GM21576 (cell line): ENCODE data around the gene GLS2.
A peak's percentile ranks its signal among the peaks of the same experiment; 100 is the strongest.
"Not testable (repeated sequence)": the region's sequence is repeated elsewhere in the genome, so short reads cannot be mapped to it uniquely, and the experiment has no call there.

Source experiments
- ATAC-seq: cut with Tn5 transposase; IDR thresholded peaks from one replicate; pipeline ENCODE4 v1.9.1; 2021; ENCODE audit warnings: mild to moderate bottlenecking, moderate library complexity; ENCODE audit not compliant: unreplicated experiment

GLS2 gene

GRCh38 chr12:56493409-56494105, 5.6 kb upstream of the GLS2 start:
- ATAC-seq: not testable (repeated sequence)

DNA sequence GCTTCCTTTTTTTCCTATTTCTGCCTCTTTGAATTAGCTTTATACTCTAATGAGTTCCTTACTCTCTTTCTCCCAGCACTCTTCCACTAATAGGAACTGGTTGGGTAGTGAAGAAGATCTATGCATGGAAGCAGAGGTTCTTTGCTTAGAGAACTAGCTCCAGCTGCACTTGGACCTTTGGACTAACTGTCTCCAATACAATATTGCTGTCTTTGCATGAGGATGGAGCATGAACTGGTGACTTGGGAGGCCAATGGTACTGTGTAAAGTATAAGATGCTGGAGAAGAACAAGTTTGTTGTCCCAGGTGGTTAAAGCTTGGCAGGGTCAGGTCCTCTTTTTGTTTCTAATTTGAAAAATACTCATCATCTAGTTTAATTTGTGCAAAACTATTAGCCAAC, 2.4 kb upstream of the GLS2 start:
- no peak for ATAC-seq

- peak; percentile 13 for ATAC-seq
Measured at GRCh38 chr12:56487448-56488040, 417 bp downstream of the GLS2 start.

- no peak for ATAC-seq
Measured at GRCh38 chr12:56486694-56487093, 1.3 kb downstream of the GLS2 start.

GRCh38 chr12:56484566-56484965, 3.4 kb downstream of the GLS2 start:
- ATAC-seq: no peak

- ATAC-seq: no peak
Measured at GRCh38 chr12:56479625-56480024, 8.3 kb downstream of the GLS2 start.

DNA sequence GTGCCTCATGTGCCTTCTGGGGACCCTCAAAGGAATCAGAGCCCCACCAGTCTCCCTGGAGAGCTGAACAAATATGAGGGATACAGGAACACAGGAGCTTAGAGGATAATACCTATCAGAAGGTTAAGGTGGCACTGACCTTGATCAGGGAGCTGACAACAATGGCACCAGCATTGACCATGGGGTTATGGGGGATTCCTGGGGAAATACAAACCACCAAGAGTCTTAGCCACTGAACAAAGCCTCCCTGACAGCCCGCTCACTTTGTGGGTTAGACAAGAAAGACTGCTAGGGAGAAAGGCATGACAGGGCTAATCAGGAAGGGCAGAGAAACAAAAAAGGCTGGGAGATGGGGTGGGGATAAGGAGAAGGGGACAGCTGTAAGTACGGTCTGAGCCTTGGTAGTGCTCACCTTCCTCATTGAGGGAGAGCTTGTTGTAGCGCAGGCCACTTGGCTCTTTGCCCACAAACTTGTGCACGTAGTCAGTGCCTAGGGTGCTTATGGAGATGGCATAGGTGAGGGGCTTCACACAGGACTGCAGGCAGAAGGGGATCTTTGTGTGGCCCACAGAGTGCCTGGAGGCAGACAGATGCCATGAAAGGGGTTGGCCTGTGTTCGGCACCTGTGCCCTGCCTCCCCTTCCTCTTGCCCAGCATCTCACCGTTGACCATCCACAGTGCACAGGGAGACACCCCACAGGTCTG, 10.3 kb downstream of the GLS2 start:
- no peak for ATAC-seq

DNA sequence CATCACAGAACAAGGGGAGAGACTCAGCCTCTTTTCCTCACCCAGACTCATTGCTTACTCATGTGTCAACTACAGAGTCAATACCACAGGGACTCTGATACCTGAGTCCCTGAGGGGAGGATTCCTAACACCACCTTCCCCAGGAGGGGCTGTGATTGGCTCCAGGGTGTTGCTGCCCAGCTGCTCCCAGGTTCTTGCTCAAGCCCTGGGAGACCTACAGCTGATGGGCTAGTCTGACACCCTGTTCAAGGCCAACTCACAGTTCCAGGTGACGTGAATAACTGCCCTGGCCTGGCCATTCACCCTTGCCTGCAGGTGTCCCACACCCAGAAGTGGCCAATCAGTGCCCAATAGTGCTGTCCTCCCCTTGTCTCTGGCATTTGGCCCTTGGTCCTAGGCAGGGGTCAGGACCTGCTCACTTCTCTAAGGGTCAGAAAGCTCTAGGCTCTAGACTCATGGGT, 11.0 kb downstream of the GLS2 start:
- no peak for ATAC-seq

GRCh38 chr12:56476143-56476542, 11.8 kb downstream of the GLS2 start:
- no peak for ATAC-seq

- ATAC-seq: no peak
Measured at GRCh38 chr12:56474389-56474788, 13.6 kb downstream of the GLS2 start.

GRCh38 chr12:56469007-56469930, 18.7 kb downstream of the GLS2 start:
- ATAC-seq: no peak

DNA sequence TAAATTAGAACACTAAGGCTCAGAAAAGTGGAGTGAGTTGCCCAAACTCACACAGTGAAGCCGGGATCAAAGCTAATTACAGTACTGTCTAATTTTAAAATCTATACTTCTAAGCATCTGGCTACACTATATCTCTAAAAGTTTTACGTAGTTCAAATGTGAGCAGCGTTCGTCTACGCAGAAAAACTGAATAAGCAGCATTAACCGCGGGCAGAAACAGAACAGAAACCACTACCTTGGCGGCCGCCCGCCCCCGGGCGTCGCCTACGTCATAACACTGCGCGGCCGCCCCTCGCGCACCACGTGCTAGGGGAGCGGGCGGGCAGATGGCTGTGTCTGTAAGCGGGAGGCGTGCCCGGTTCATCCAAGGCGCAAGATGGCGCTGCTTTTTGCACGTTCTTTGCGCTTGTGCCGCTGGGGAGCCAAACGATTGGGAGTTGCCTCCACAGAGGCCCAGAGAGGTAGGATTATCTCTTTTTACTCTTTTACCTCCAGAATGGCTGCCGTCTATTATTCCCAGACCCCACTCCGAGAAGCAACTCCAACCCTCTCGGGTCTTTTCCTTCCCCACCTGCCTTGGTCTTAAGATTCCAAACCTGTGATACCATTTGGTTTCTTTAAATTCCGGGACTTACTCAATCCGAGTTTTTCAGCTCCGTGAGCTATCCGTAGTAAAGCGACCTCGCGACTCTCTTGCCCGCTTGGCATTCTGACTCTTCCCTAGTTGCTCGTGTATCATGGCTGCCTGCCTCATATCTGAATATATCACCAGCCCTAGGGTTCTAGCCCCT, 19.6 kb downstream of the GLS2 start, which contains the start of gene SPRYD4:
Gene SPRYD4, plus strand, starts transcription at position 363 of the 791 bp plus-strand sequence. Its CDS starts 14 bp downstream, at position 377.
- peak; percentile 79 for ATAC-seq

DNA sequence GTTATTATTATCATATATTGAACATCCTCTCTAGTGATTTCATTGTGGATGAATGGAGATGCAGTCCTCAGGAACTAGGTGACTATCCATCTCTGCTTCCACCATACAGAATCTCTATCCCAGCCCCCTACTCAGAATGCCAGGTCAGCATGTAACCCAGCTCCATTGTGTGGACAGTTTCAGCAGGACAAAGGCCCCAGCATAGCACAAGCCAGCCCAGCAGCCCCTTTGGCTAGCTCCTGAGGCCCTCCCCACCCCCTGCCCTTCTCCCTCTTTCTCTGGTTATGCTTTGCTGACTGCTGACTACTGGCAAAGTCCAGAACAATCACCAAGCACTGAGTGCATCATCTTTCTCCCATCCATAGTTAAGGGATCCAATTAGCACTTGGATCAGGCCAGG, 25.4 kb downstream of the GLS2 start:
- no peak for ATAC-seq

- ATAC-seq: no peak
Measured at GRCh38 chr12:56461235-56462159, 26.5 kb downstream of the GLS2 start.

DNA sequence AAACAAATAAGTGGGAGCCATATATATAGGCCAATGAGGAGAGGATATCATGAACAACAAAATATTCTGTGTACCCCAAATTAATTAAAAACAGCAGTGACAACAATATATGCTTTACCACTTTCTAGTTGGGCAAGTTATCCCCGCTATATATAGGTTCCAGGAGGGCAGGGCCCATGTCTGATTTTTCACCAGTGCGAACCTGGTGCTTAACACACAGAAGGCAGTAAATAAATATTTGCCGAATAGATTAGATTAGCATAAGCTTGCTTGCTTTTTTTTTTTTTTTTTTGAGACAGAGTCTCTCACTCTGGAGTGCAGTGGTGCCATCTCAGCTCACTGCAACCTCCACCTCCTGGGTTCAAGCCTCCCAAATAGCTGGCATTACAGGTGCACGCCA, 30.1 kb downstream of the GLS2 start:
- ATAC-seq: no peak

DNA sequence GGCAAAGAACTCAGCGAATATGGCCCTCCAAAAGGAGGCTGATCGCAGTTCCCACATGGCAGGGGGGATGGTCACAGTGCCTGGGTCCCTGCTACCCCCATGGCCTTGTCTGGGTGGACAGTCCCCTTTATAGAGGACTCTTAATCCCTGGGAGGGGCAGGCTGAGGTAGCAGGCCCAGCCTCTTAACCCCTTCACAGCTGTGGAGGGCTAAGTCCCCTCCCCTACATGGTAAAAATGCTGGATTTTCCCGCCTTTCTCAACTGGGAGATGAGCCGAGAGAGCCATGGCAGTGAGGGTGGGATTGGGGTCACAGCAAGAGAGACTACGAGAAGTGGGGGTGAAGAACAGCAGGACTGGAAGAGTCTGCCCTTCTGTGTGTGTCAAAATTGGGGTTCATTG, 33.4 kb downstream of the GLS2 start, which contains the start of gene MIP:
Gene MIP, minus strand, starts transcription at position 101 of the 400 bp plus-strand sequence. Its CDS starts 44 bp downstream, at position 57.
- ATAC-seq: no peak

DNA sequence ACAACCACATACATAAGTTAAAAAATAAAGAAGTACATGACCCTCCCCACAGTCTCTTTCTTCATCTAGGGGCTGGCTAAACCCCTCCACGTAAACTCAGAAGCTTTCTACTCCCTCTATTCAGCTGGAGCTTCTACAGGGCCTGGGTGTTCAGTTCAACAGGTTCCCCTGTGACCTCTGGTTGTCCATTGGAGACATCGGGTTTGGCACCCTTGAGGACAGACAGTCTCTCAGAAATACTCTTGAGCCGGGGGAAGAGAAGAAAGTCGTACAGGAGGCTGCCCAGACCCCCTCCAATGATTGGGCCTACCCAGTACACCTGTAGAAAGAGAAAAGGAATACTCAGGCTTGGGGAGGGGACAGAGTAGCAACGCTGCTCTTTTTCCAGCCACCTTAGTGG, 36.8 kb downstream of the GLS2 start:
- no peak for ATAC-seq

DNA sequence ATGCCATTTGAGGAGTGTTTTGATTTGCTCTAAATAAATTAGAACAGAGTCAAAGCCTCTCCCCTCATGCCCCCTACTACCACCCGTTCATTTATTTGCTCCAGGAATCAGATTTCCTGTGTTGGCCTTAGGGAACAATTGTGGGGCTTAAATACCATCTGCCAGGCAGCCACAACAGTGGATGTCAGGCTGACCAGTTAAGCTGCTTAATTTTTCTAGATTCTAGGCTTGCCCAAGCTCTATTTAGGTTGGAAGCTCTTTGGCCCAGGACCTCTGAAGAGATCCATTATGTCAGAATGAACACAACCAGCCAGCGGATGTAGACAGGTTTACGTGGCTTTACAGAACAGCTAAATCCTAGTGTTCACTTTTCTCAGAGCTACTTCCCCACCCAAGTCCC, 37.7 kb downstream of the GLS2 start:
- no peak for ATAC-seq

DNA sequence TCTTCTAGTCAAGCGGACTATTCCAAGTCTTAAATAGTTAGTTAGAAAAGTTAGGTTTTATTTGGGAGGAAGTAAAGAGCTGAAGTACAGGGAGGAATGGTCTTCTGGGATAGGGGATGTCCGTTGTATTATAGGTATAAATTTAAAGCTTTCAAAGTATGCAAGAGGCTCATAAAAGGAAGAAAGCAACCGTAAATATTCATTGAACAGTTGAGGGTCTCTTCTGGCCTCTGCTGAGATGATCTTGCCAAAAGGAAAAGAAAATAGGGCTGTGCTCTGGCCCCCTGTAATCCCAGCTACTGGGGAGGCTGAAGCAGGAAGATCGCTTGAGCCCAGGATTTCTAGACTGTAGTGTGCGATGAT, 38.4 kb downstream of the GLS2 start:
- peak; percentile 3 for ATAC-seq
